Subcutaneous abdominal adipose tissue (tissue), 5 donors: ENCODE measurements around the gene DNAJB2.

ENCODE experiments used
- H3K27ac ChIP-seq: one replicate; pipeline ENCODE4 v1.7.0; 2013; ENCODE audit warnings: low read depth, mild to moderate bottlenecking, inconsistent platforms, low read length, moderate library complexity
- H3K27me3 ChIP-seq, 5 donors: one replicate each; pipeline ENCODE4 v1.7.0; 2013; ENCODE audit warnings: low read length in 5 of 5, inconsistent platforms in 1 of 5; ENCODE audit not compliant: control insufficient read depth in 5 of 5, insufficient read depth in 4 of 5
- H3K36me3 ChIP-seq, 5 donors: one replicate each; pipeline ENCODE4 v1.7.0; 2013; ENCODE audit warnings: low read length in 5 of 5; ENCODE audit not compliant: control insufficient read depth in 5 of 5, insufficient read depth in 5 of 5
- H3K4me1 ChIP-seq, 5 donors: one replicate each; pipeline ENCODE4 v1.7.0; 2013; ENCODE audit warnings: low read length in 5 of 5, mild to moderate bottlenecking in 3 of 5, moderate library complexity in 1 of 5; ENCODE audit not compliant: control insufficient read depth in 5 of 5, insufficient read depth in 5 of 5
- H3K4me3 ChIP-seq, 5 donors: one replicate each; pipeline ENCODE4 v1.7.0; 2013; ENCODE audit warnings: low read length in 5 of 5, low read depth in 1 of 5
- H3K9ac ChIP-seq, 5 donors: one replicate each; pipeline ENCODE4 v1.7.0; 2013; ENCODE audit warnings: low read length in 5 of 5, mild to moderate bottlenecking in 4 of 5, moderate library complexity in 3 of 5
- H3K9me3 ChIP-seq, 5 donors: one replicate each; pipeline ENCODE4 v1.7.0; 2013; ENCODE audit warnings: low read length in 5 of 5; ENCODE audit not compliant: control insufficient read depth in 5 of 5
- donor health status: healthy.
- donor health status: healthy.
- donor health status: healthy.
- donor health status: healthy.
- donor health status: healthy.

DNAJB2 gene

GRCh38 chr2:219272995-219273394 is 6.2 kb upstream of the DNAJB2 start:
- H3K27ac ChIP-seq, result no peak overlapping the region
- no peaks in the 10 kb centered on the region for H3K9me3 ChIP-seq
- peaks cover 0 to 5% (median 2%) of the 10 kb centered on the region in 5 donors for H3K27me3 ChIP-seq
- H3K9ac ChIP-seq, result no peak overlapping the region
- no peaks in the 10 kb centered on the region for H3K36me3 ChIP-seq
- H3K4me3 ChIP-seq, result no peak overlapping the region
- H3K4me1 ChIP-seq, result peaks cover 2 to 6% (median 3%) of the 10 kb centered on the region in 5 donors

- Histone ChIP-seq H3K27ac (no peak overlapping the region), H3K4me3 (no peak overlapping the region), H3K9ac (no peak overlapping the region), H3K4me1 (peaks cover 4 to 15% (median 12%) of the 10 kb centered on the region in 5 donors), H3K9me3 (no peaks in the 10 kb centered on the region), H3K36me3 (no peaks in the 10 kb centered on the region), H3K27me3 (peaks cover 0 to 5% (median 2%) of the 10 kb centered on the region in 5 donors)
These were observed 5.2 kb upstream of the DNAJB2 start for GRCh38 chr2:219273937-219274336.

DNA sequence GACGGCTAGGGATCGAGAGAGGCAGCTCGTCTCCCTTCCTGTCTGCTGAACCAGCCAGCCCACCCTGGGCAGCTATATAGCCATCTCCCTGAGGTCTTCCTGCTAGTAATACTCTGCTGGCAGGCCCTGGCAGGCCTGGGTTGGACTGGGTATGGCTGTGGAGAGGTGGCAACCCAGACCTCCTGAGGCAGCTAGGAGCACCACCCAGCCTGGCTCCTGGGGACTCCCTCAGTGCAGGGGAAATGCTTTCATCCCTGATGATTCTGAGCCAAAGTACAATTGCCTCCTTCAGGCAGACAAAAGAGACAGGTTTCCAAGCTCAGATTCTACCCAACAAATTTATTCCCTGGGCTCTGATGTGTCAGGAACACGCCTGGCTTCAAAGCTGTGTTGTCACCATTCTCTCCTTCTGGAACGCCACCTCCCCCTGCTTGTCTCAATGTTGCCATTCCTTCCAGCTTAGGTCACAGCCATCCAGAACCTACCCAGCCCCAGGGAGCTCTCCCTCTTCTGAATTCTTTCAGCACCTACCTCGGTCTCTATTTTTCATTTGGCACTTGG is 4.7 kb upstream of the DNAJB2 start:
- Histone ChIP-seq H3K4me1 (peaks cover 4 to 16% (median 13%) of the 10 kb centered on the region in 5 donors), H3K27ac (no peak overlapping the region), H3K4me3 (no peak overlapping the region), H3K27me3 (peaks cover 0 to 5% (median 2%) of the 10 kb centered on the region in 5 donors), H3K9me3 (no peaks in the 10 kb centered on the region), H3K9ac (no peak overlapping the region), H3K36me3 (no peaks in the 10 kb centered on the region)

DNA sequence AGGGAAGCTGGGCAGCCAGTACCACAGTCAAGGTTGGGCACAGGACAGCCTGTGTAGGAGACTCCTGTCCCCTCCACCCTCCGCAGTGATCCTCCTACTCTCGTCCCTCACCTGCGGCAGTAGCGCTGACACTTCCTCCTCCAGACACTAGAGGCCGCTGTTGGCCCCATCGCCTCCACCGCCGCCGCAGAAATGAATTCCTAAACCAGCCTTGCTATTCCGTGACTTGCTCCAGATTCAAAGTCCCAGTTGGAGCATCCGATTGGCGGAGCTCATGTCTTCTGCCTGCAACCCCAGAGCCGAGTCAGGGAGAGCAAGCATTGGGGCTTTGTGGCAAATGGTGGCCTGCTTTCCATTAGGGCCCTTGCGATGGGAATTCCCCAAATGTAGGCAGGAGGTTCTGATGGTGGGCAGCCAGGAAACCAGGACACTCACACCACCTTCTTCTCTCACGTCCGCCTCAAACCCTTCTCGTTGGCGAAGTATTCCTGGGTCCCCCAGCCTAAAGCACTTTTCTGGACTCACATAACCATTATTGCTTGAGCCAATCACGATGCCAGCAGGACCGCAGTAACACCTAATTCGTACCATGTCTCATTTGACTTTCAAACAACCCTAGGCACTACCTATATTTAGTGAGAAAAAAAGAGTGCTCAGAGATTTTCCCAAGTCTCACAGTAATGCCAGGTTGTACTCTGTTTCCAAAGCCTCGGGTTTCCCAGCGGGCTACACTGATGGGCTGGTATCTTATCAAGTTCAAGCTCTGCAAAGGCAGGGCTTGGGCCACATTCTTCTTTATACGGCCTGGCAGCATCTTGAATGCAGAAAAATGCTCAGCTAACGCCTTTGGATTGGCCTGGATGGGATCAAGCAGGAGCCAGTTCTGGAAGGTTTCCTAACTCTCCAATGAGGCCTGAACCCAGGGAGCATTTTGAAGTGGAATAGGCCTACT is 1.2 kb upstream of the DNAJB2 start:
- Histone ChIP-seq H3K4me3 (peak overlapping the region; percentile 14 to 60 (median 44)), H3K27ac (peak overlapping the region; percentile 95), H3K36me3 (peaks cover 0 to 27% (median 25%) of the 10 kb centered on the region in 5 donors), H3K9me3 (no peaks in the 10 kb centered on the region), H3K9ac (peak overlapping the region; percentile 64 to 82 (median 78)), H3K27me3 (peaks cover 0 to 2% (median 0%) of the 10 kb centered on the region in 5 donors), H3K4me1 (peaks cover 6 to 30% (median 26%) of the 10 kb centered on the region in 5 donors)

GRCh38 chr2:219278655-219279150 is 463 bp upstream of the DNAJB2 start:
- no peaks in the 10 kb centered on the region for H3K27me3 ChIP-seq
- H3K4me1 ChIP-seq, result peaks cover 6 to 30% (median 26%) of the 10 kb centered on the region in 5 donors
- H3K36me3 ChIP-seq, result peaks cover 0 to 34% (median 32%) of the 10 kb centered on the region in 5 donors
- H3K4me3 ChIP-seq, result peak overlapping the region; percentile 43 to 82 (median 63)
- peak overlapping the region; percentile 95 for H3K27ac ChIP-seq
- H3K9ac ChIP-seq, result peak overlapping the region; percentile 64 to 82 (median 78)
- H3K9me3 ChIP-seq, result no peaks in the 10 kb centered on the region

DNA sequence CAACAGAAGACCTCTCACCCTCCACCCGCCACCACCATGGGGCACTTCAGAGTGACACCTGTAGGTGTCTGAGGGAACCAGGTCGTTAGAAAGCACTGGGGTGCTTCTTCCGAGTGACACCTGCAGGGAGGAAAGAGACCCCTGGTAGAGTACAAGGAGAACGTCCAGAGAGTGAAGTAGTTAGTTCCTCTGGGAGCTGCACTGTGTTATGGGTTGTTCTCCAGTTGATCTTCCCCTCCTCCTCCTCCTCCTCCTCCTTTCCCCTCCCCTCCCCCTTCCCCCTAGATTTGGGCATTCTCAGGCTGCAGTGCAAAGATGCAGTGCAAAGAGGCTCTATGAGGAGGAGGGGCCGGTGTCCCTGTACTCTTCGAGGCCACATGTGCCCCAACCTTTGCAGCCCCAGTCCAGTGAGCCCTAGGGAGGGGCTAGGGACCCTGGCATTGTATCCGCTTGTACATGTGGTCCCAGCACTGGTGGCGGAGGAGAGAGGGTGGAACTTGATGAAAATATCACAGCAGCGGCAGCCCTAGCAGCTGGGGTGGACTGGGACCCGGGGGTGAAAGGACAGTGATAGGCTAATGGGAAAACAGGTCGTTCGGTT is 850 bp downstream of the DNAJB2 start:
- Histone ChIP-seq H3K4me1 (peaks cover 6 to 30% (median 26%) of the 10 kb centered on the region in 5 donors), H3K9me3 (no peaks in the 10 kb centered on the region), H3K4me3 (peak overlapping the region; percentile 67 to 90 (median 82)), H3K9ac (peak overlapping the region; percentile 67 to 92 (median 74)), H3K36me3 (peaks cover 0 to 47% (median 45%) of the 10 kb centered on the region in 5 donors), H3K27ac (peak overlapping the region; percentile 95), H3K27me3 (no peaks in the 10 kb centered on the region)

DNA sequence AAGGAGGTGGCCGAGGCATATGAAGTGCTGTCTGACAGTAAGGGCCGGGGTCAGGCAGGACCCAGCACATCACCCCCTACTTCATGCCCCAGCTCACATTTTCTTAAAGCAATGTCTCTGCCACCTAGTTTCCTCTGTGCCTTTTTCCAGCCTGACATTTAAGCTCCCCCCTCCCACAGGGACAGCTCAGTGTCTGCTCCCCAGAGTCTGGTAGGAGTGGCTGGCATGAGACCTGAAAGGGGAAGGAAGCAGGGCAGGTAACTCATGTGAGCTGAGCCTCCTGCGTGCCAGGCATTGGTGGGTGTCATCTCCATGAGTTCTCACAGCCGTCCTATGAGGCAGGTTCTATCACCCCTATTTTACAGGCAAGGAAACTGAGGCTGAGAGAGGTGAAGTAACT is 1.5 kb downstream of the DNAJB2 start:
- Histone ChIP-seq H3K36me3 (peaks cover 0 to 53% (median 51%) of the 10 kb centered on the region in 5 donors), H3K4me3 (peak overlapping the region in 1 of 5 donors; percentile 82), H3K27me3 (no peaks in the 10 kb centered on the region), H3K27ac (peak overlapping the region; percentile 95), H3K9ac (no peak overlapping the region), H3K9me3 (no peaks in the 10 kb centered on the region), H3K4me1 (peaks cover 6 to 31% (median 29%) of the 10 kb centered on the region in 5 donors)

- no peaks in the 10 kb centered on the region for H3K27me3 ChIP-seq
- H3K9me3 ChIP-seq, result no peaks in the 10 kb centered on the region
- peaks cover 0 to 60% (median 53%) of the 10 kb centered on the region in 5 donors for H3K36me3 ChIP-seq
- no peak overlapping the region for H3K27ac ChIP-seq
- H3K9ac ChIP-seq, result no peak overlapping the region
- H3K4me3 ChIP-seq, result no peak overlapping the region
- peaks cover 6 to 38% (median 35%) of the 10 kb centered on the region in 5 donors for H3K4me1 ChIP-seq
These were observed 2.4 kb downstream of the DNAJB2 start for GRCh38 chr2:219281588-219281987.

DNA sequence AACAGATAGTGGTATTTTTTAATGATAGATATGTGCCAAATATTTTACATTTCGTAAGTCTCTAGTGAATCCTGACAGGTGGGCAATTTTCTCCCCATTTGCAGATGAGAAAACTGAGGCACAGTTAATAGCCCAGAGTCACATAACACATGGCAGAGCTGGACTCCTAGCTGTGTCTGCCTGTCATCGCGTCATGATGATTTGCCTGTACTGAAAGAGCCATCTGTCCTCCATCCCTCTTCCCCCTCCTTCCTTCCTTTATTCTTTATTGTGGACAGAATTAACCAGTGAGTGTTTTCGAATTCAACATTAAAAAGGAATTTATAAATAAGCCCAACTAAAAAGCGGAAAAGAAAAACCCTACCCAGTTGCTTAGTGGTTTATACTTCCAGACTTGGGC is 3.2 kb downstream of the DNAJB2 start:
- Histone ChIP-seq H3K36me3 (peaks cover 0 to 63% (median 53%) of the 10 kb centered on the region in 5 donors), H3K27me3 (no peaks in the 10 kb centered on the region), H3K9ac (no peak overlapping the region), H3K4me3 (no peak overlapping the region), H3K27ac (no peak overlapping the region), H3K4me1 (peaks cover 6 to 41% (median 36%) of the 10 kb centered on the region in 5 donors), H3K9me3 (no peaks in the 10 kb centered on the region)
